ENCODE measurements around the gene STARD9. TPM values are rescaled to one million over a fixed set of nuclear protein-coding genes. Genes with fewer than 3 reads are reported as not detected.
"Not testable (repeated sequence)": the region's sequence is repeated elsewhere in the genome, so short reads cannot be mapped to it uniquely, and the experiment has no call there.

STARD9 gene
- total RNA-seq, 1 donor from 2014 or later: 1.6 TPM

DNA sequence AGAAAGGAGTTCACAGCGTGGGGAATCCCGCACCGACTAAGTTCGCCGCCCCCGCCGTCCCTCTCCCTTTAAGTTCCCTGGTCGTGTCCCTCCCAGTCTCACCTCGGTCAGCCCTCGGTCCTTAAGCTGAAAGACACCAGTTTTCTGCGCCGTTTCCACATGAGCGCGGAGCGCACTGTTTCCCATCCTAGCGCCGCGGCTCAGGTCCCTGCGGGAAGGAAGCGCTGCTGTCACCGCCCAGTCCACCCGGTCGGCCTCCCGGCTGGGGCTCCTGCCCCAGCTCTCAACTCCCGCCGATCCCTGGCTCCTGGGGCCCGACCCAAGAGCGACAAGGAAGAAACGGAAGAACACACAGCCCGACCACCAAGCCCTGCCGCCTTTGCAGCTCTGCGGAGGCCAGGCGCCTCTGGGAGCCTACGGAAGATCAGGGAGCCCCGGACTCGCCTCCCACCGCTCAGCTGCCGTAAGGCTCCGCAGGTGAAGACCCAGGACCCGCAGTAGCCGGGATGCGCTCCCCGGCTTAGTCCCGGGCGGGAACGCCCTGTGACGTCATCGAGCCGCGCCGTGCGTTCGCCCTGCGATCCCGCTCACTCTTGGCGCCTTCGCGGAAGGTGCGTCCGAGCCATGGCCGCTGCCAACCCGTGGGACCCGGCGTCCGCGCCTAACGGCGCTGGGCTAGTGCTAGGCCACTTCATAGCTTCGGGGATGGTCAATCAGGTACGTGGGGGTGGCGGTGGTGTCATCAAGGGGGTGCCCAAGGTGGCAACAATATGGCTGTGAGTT lies 27.0 kb upstream of the STARD9 start, which contains the start of the genes HAUS2 and LRRC57:
Gene HAUS2 (plus strand): TSS at position 590 of the 783 bp plus-strand sequence. CDS start 35 bp downstream, at position 625.
Gene LRRC57 (minus strand): TSS at position 545 of the 783 bp plus-strand sequence. CDS start 359 bp downstream, at position 186.
- Histone ChIP-seq H3K27me3 (ENCODE audit: control insufficient read depth, insufficient read depth, low read length) (no peaks in the 10 kb centered on the region), H3K4me3 (ENCODE audit: low read depth, low read length) (peak within 1 kb of the TSS; percentile 72), H3K36me3 (ENCODE audit: control insufficient read depth, insufficient read depth, low read length) (peaks cover 15% of the 10 kb centered on the region)
- no peak for FAIRE-seq
- DNase-seq (ENCODE audit: low read depth): peak; percentile 80
- TF ChIP-seq, protein P1, sequence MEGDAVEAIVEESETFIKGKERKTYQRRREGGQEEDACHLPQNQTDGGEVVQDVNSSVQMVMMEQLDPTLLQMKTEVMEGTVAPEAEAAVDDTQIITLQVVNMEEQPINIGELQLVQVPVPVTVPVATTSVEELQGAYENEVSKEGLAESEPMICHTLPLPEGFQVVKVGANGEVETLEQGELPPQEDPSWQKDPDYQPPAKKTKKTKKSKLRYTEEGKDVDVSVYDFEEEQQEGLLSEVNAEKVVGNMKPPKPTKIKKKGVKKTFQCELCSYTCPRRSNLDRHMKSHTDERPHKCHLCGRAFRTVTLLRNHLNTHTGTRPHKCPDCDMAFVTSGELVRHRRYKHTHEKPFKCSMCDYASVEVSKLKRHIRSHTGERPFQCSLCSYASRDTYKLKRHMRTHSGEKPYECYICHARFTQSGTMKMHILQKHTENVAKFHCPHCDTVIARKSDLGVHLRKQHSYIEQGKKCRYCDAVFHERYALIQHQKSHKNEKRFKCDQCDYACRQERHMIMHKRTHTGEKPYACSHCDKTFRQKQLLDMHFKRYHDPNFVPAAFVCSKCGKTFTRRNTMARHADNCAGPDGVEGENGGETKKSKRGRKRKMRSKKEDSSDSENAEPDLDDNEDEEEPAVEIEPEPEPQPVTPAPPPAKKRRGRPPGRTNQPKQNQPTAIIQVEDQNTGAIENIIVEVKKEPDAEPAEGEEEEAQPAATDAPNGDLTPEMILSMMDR (IDR thresholded peaks at IDR 0.05; ENCODE audit: insufficient read depth, low read length, severe bottlenecking): no peak

DNA sequence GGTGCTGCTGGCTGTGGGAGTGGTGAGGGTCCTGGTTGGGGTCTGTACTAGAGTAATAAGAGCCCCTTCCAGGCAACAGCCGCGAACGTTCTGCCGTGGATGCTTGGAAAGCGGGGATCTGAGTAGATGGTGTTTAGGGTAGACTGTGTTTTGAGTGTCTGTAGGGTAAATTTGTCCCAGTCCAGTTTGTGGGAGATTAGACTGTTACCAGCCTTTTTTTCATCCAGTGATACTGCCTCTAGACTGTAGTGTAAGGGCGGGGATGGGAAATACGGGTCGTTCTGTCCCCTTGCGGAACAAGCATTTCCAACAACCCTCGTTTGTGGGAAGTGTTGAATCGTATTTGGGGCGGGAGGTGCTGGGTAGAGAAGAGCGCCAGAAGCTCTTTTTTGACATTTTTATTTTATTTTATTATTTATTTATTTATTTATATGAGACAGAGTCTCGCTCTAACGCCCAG lies 26.3 kb upstream of the STARD9 start:
- TF ChIP-seq, protein P1 (IDR thresholded peaks at IDR 0.05; ENCODE audit: insufficient read depth, low read length, severe bottlenecking): no peak
- FAIRE-seq (no peak), DNase-seq (ENCODE audit: low read depth) (peak; percentile 35)
- H3K27me3 ChIP-seq (ENCODE audit: control insufficient read depth, insufficient read depth, low read length): no peaks in the 10 kb centered on the region
- peak overlapping the region; percentile 72 for H3K4me3 ChIP-seq (ENCODE audit: low read depth, low read length)
- H3K36me3 ChIP-seq (ENCODE audit: control insufficient read depth, insufficient read depth, low read length): peaks cover 10% of the 10 kb centered on the region

DNA sequence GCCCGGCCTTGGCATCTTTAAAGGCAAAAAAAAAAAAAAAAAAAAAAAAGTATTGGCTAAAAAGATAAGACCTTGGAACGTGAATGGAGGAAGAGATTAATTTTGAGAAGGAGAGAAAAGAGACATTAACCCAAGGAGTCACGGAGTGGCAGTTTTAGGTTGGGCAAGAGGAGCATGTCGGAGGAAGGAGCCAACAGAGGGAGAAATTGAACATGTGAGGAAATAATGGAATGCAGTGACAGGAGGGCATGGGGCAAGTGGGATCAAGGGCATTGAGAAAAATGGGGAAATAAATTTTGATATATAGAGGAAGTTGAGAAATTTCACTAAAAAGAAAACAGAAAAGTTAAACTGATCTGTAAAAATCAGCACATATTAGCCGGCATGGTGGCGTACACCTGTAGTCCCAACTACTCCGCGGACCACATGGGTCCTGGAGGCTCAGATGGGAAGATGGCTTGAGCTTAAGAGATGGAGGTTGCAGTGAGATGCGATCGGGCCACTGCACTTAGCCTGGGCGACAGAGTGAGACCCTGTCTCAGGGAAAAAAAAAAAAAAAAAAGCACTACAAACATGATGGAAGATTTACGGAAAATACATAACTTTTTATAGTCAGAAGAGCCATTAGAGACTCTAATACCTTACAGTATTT lies 25.5 kb upstream of the STARD9 start:
- Histone ChIP-seq H3K27me3 (ENCODE audit: control insufficient read depth, insufficient read depth, low read length) (no peaks in the 10 kb centered on the region), H3K4me3 (ENCODE audit: low read depth, low read length) (no peak overlapping the region), H3K36me3 (ENCODE audit: control insufficient read depth, insufficient read depth, low read length) (peaks cover 5% of the 10 kb centered on the region)
- FAIRE-seq: no peak
- no peak for DNase-seq (ENCODE audit: low read depth)
- TF ChIP-seq, protein P1 (IDR thresholded peaks at IDR 0.05; ENCODE audit: insufficient read depth, low read length, severe bottlenecking): no peak

DNA sequence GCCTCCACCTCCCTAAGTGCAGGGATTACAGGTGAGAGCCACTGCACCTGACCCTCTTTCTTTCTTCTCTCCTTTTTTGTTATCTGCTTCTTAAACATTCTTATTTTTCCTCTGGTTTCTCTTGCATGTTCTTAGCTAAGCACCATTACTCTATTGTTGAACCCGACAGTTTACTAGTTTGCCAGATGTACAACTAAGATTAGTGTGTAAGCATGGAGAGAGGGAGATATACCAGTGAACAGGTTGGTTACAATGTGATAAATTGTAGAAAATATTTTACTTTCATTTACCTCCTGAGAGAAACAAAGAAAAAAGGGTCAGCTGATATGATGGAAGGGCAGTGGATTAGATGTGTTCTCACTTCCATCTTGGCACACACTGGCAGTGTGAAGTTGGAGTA lies 21.9 kb upstream of the STARD9 start:
- Histone ChIP-seq H3K36me3 (ENCODE audit: control insufficient read depth, insufficient read depth, low read length) (no peaks in the 10 kb centered on the region), H3K27me3 (ENCODE audit: control insufficient read depth, insufficient read depth, low read length) (no peaks in the 10 kb centered on the region), H3K4me3 (ENCODE audit: low read depth, low read length) (no peak overlapping the region)
- DNase-seq (ENCODE audit: low read depth): no peak
- TF ChIP-seq, protein P1 (IDR thresholded peaks at IDR 0.05; ENCODE audit: insufficient read depth, low read length, severe bottlenecking): no peak
- no peak for FAIRE-seq

DNA sequence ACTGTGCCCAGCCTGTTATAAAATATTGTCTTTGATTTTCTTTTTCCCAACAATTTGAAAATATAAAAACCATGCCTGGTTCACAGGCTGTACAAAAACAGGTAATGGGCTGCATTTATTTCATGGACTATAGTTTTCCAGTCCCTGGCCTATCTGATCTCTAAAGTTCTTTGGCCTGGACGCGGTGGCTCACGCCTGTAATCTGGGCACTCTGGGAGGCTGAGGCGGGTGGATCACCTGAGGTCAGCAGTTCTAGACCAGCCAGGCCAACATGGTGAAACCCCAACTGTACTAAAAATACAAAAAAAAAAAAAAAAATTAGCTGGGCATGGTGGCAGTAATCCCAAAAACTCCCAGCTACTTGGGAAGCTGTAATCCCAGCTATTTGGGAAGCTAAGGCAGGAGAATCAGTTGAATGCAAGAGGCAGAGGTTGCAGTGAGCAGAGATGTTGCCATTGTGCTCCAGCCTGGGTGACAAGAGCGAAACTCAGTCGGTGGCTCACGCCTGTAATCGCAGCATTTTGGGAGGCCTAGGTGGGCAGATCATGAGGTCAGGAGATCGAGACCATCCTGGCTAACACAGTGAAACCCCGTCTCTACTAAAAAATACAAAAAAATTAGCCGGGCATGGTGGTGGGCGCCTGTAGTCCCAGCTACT lies 18.7 kb upstream of the STARD9 start:
- not testable (repeated sequence) for FAIRE-seq; H3K27me3 ChIP-seq (ENCODE audit: control insufficient read depth, insufficient read depth, low read length); H3K36me3 ChIP-seq (ENCODE audit: control insufficient read depth, insufficient read depth, low read length); DNase-seq (ENCODE audit: low read depth); H3K4me3 ChIP-seq (ENCODE audit: low read depth, low read length)

DNA sequence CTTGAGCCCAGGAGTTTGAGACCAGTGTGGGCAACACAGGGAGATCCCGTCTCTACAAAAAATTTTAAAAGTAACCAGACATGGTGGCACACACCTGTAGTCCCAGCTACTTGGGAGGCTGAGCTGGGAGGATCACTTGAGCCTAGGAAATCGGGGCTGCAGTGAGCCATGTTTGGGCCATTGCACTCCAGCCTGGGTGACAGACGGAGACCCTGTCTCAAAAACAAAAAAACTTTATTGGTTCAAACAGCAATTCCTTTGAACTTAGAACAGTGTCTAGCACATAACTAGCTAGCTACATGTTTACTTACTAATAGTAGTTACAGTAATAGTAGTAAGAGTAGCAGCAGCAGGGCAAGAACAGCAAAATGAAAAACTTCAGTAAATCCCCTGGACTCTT lies 16.7 kb upstream of the STARD9 start:
- H3K36me3 ChIP-seq (ENCODE audit: control insufficient read depth, insufficient read depth, low read length): peaks cover 5% of the 10 kb centered on the region
- H3K27me3 ChIP-seq (ENCODE audit: control insufficient read depth, insufficient read depth, low read length): no peaks in the 10 kb centered on the region
- TF ChIP-seq, protein P1 (IDR thresholded peaks at IDR 0.05; ENCODE audit: insufficient read depth, low read length, severe bottlenecking): no peak
- FAIRE-seq (no peak), DNase-seq (ENCODE audit: low read depth) (no peak)
- no peak overlapping the region for H3K4me3 ChIP-seq (ENCODE audit: low read depth, low read length)
